Skeletal muscle tissue (tissue), 4 donors: ENCODE data around the gene AKAP9. TPM values are rescaled to one million over a fixed set of nuclear protein-coding genes. Genes with fewer than 3 reads are reported as not detected.
A peak's percentile ranks its signal among the peaks of the same experiment; 100 is the strongest.

Source experiments
- H3K27ac ChIP-seq: one replicate; pipeline ENCODE4 v1.7.0; 2013; ENCODE audit warnings: mild to moderate bottlenecking, low read depth, low read length, inconsistent platforms
- H3K27me3 ChIP-seq, 3 donors: one replicate each; pipeline ENCODE4 v1.7.0; 2013; ENCODE audit warnings: low read length in 3 of 3; ENCODE audit not compliant: control insufficient read depth in 3 of 3, insufficient read depth in 3 of 3
- H3K36me3 ChIP-seq, 3 donors: one replicate each; pipeline ENCODE4 v1.7.0; 2013; ENCODE audit warnings: low read length in 3 of 3; ENCODE audit not compliant: control insufficient read depth in 3 of 3, insufficient read depth in 3 of 3
- H3K4me1 ChIP-seq, 3 donors: one replicate each; pipeline ENCODE4 v1.7.0; 2013; ENCODE audit warnings: low read length in 3 of 3, mild to moderate bottlenecking in 3 of 3; ENCODE audit not compliant: control insufficient read depth in 3 of 3, insufficient read depth in 3 of 3
- H3K4me3 ChIP-seq, 3 donors: one replicate each; pipeline ENCODE4 v1.7.0; 2013; ENCODE audit warnings: low read length in 3 of 3
- H3K9ac ChIP-seq, 3 donors: one replicate each; pipeline ENCODE4 v1.7.0; 2013; ENCODE audit warnings: low read length in 3 of 3, mild to moderate bottlenecking in 3 of 3, moderate library complexity in 2 of 3, low read depth in 1 of 3
- H3K9me3 ChIP-seq, 3 donors: one replicate each; pipeline ENCODE4 v1.7.0; 2013; ENCODE audit warnings: low read length in 3 of 3; ENCODE audit not compliant: control insufficient read depth in 3 of 3
- total RNA-seq: library from RNA; depleted of rRNA; stranded (reverse); fragments of >200 nt; gene quantifications from one replicate; pipeline ENCODE4 v1.2.3, GENCODE V29; 2014
- donor health status: Osteomylitis.

AKAP9 gene
- total RNA-seq, 1 donor from 2014 or later, result 57.9 TPM

- H3K27ac ChIP-seq, result no peak overlapping the region
- no peak overlapping the region for H3K4me3 ChIP-seq
- peaks cover 9 to 43% (median 40%) of the 10 kb centered on the region in 3 donors for H3K36me3 ChIP-seq
- H3K9me3 ChIP-seq, result no peaks in the 10 kb centered on the region
- H3K9ac ChIP-seq, result no peak overlapping the region
- H3K27me3 ChIP-seq, result no peaks in the 10 kb centered on the region
- H3K4me1 ChIP-seq, result no peaks in the 10 kb centered on the region
These were observed 87.6 kb downstream of the AKAP9 start for GRCh38 chr7:92028226-92028625.

GRCh38 chr7:92028686-92029085 is 88.0 kb downstream of the AKAP9 start:
- peaks cover 8 to 41% (median 35%) of the 10 kb centered on the region in 3 donors for H3K36me3 ChIP-seq

GRCh38 chr7:92034116-92034515 is 93.5 kb downstream of the AKAP9 start:
- H3K9me3 ChIP-seq, result no peaks in the 10 kb centered on the region
- no peak overlapping the region for H3K9ac ChIP-seq
- no peaks in the 10 kb centered on the region for H3K4me1 ChIP-seq
- peak overlapping the region; percentile 5 for H3K27ac ChIP-seq
- H3K27me3 ChIP-seq, result no peaks in the 10 kb centered on the region
- no peak overlapping the region for H3K4me3 ChIP-seq
- peaks cover 6 to 35% (median 25%) of the 10 kb centered on the region in 3 donors for H3K36me3 ChIP-seq

More at GRCh38 chr7:92028686-92029085, 88.0 kb downstream of the AKAP9 start:
- H3K9ac ChIP-seq, result no peak overlapping the region
- H3K4me1 ChIP-seq, result no peaks in the 10 kb centered on the region
- H3K27me3 ChIP-seq, result no peaks in the 10 kb centered on the region
- H3K27ac ChIP-seq, result no peak overlapping the region
- no peak overlapping the region for H3K4me3 ChIP-seq
- H3K9me3 ChIP-seq, result no peaks in the 10 kb centered on the region

- Histone ChIP-seq H3K27ac (no peak overlapping the region), H3K27me3 (no peaks in the 10 kb centered on the region), H3K36me3 (peaks cover 2 to 29% (median 18%) of the 10 kb centered on the region in 3 donors), H3K9ac (no peak overlapping the region), H3K4me1 (no peaks in the 10 kb centered on the region), H3K9me3 (no peaks in the 10 kb centered on the region), H3K4me3 (no peak overlapping the region)
These were observed 94.9 kb downstream of the AKAP9 start for GRCh38 chr7:92035576-92035975.

GRCh38 chr7:92039900-92040299 is 99.2 kb downstream of the AKAP9 start:
- Histone ChIP-seq H3K27ac (no peak overlapping the region), H3K4me3 (no peak overlapping the region), H3K9ac (no peak overlapping the region), H3K27me3 (no peaks in the 10 kb centered on the region), H3K9me3 (no peaks in the 10 kb centered on the region), H3K4me1 (peaks cover 0 to 13% (median 7%) of the 10 kb centered on the region in 3 donors), H3K36me3 (peaks cover 3 to 27% (median 18%) of the 10 kb centered on the region in 3 donors)

- Histone ChIP-seq H3K9ac (peak overlapping the region in 1 of 3 donors; percentile 16), H3K9me3 (no peaks in the 10 kb centered on the region), H3K36me3 (peaks cover 7 to 36% (median 33%) of the 10 kb centered on the region in 3 donors), H3K27me3 (no peaks in the 10 kb centered on the region), H3K27ac (peak overlapping the region; percentile 65), H3K4me1 (peaks cover 0 to 17% (median 7%) of the 10 kb centered on the region in 3 donors), H3K4me3 (no peak overlapping the region)
These were observed 101.5 kb downstream of the AKAP9 start for GRCh38 chr7:92042056-92042737.

GRCh38 chr7:92043098-92043497 is 102.4 kb downstream of the AKAP9 start:
- peak overlapping the region in 1 of 3 donors; percentile 15 for H3K9ac ChIP-seq
- peak overlapping the region; percentile 95 for H3K27ac ChIP-seq
- peaks cover 7 to 36% (median 35%) of the 10 kb centered on the region in 3 donors for H3K36me3 ChIP-seq
- no peaks in the 10 kb centered on the region for H3K27me3 ChIP-seq
- H3K4me1 ChIP-seq, result peaks cover 0 to 17% (median 7%) of the 10 kb centered on the region in 3 donors
- H3K4me3 ChIP-seq, result no peak overlapping the region
- H3K9me3 ChIP-seq, result no peaks in the 10 kb centered on the region

- no peaks in the 10 kb centered on the region for H3K9me3 ChIP-seq
- H3K27ac ChIP-seq, result peak overlapping the region; percentile 95
- peaks cover 7 to 34% (median 32%) of the 10 kb centered on the region in 3 donors for H3K36me3 ChIP-seq
- peak overlapping the region; percentile 63 to 72 (median 66) for H3K9ac ChIP-seq
- H3K4me1 ChIP-seq, result peaks cover 0 to 17% (median 7%) of the 10 kb centered on the region in 3 donors
- peak overlapping the region in 2 of 3 donors; percentile 30 to 49 for H3K4me3 ChIP-seq
- no peaks in the 10 kb centered on the region for H3K27me3 ChIP-seq
These were observed 103.0 kb downstream of the AKAP9 start for GRCh38 chr7:92043637-92044036.

GRCh38 chr7:92044148-92044547 is 103.5 kb downstream of the AKAP9 start:
- no peaks in the 10 kb centered on the region for H3K27me3 ChIP-seq
- peaks cover 8 to 34% (median 29%) of the 10 kb centered on the region in 3 donors for H3K36me3 ChIP-seq
- H3K4me1 ChIP-seq, result peaks cover 0 to 17% (median 7%) of the 10 kb centered on the region in 3 donors
- H3K27ac ChIP-seq, result peak overlapping the region; percentile 95
- no peaks in the 10 kb centered on the region for H3K9me3 ChIP-seq
- peak overlapping the region; percentile 63 to 72 (median 66) for H3K9ac ChIP-seq
- peak overlapping the region in 2 of 3 donors; percentile 30 to 49 for H3K4me3 ChIP-seq

GRCh38 chr7:92044940-92045339 is 104.3 kb downstream of the AKAP9 start:
- H3K9ac ChIP-seq, result no peak overlapping the region
- H3K4me1 ChIP-seq, result peaks cover 0 to 17% (median 7%) of the 10 kb centered on the region in 3 donors
- no peaks in the 10 kb centered on the region for H3K27me3 ChIP-seq
- no peak overlapping the region for H3K4me3 ChIP-seq
- peaks cover 9 to 34% (median 27%) of the 10 kb centered on the region in 3 donors for H3K36me3 ChIP-seq
- H3K9me3 ChIP-seq, result no peaks in the 10 kb centered on the region
- H3K27ac ChIP-seq, result peak overlapping the region; percentile 95
